Brain microvascular endothelial cell (primary cell): ENCODE results near the gene NFIX.
A peak's percentile ranks its signal among the peaks of the same experiment; 100 is the strongest.

Experiments
- DNase-seq: peaks from one replicate; pipeline ENCODE4 v3.0.0-alpha.2; 2020
- H3K27ac ChIP-seq: fragments of 250-450 bp; sonication (Bioruptor Pico); 2 replicates; pipeline ENCODE4 v1.5.1; 2020; ENCODE audit warnings: mild to moderate bottlenecking, moderate library complexity
- H3K27me3 ChIP-seq: fragments of 250-450 bp; sonication (Bioruptor Pico); replicated peaks from 2 replicates; pipeline ENCODE4 v1.5.1; 2020; ENCODE audit warnings: mild to moderate bottlenecking
- H3K36me3 ChIP-seq: fragments of 250-450 bp; sonication (Bioruptor Pico); replicated peaks from 2 replicates; pipeline ENCODE4 v1.5.1; 2020; ENCODE audit warnings: mild to moderate bottlenecking
- H3K4me3 ChIP-seq: 2 replicates; pipeline ENCODE4 v1.5.1; 2011; ENCODE audit warnings: low read depth, mild to moderate bottlenecking, control low read depth, low read length, moderate library complexity
- CTCF ChIP-seq: IDR thresholded peaks from 2 replicates; pipeline ENCODE4 v1.5.1; 2011; ENCODE audit warnings: low read depth, mild to moderate bottlenecking, moderate library complexity, low read length, control low read depth, inconsistent platforms; ENCODE audit errors: missing control alignments
- in situ Hi-C: cut with HindIII; loops from 2 replicates; pipeline ENCODE4 v1.10.0; 2017; ENCODE audit warnings: low sequenced_read_pairs, low pct_ligation_motif_present

NFIX gene

GRCh38 chr19:13128583-13128982 is 133.3 kb downstream of the NFIX start:
- Histone ChIP-seq H3K36me3 (peaks cover 25% of the 10 kb centered on the region), H3K4me3 (no peak overlapping the region), H3K27ac (no peak overlapping the region), H3K27me3 (no peaks in the 10 kb centered on the region)
- no peak for TF ChIP-seq CTCF
- in situ Hi-C loops = no loop called here
- no peak for DNase-seq

GRCh38 chr19:13129384-13129783 is 134.1 kb downstream of the NFIX start:
- Histone ChIP-seq H3K27ac (no peak overlapping the region), H3K4me3 (no peak overlapping the region), H3K27me3 (no peaks in the 10 kb centered on the region), H3K36me3 (peaks cover 28% of the 10 kb centered on the region)
- TF ChIP-seq CTCF = no peak
- DNase-seq = no peak
- in situ Hi-C loops = no loop called here

GRCh38 chr19:13130886-13131490 is 135.7 kb downstream of the NFIX start:
- in situ Hi-C loops = no loop called here
- Histone ChIP-seq H3K4me3 (no peak overlapping the region), H3K36me3 (peaks cover 36% of the 10 kb centered on the region), H3K27me3 (no peaks in the 10 kb centered on the region), H3K27ac (no peak overlapping the region)
- no peak for TF ChIP-seq CTCF
- DNase-seq = no peak

- DNase-seq = peak; percentile 66
- H3K27ac ChIP-seq = peak overlapping the region; percentile 65
Observed at GRCh38 chr19:13132471-13133180, 137.4 kb downstream of the NFIX start.

GRCh38 chr19:13133241-13133870 is 138.1 kb downstream of the NFIX start:
- TF ChIP-seq CTCF = no peak
- H3K36me3 ChIP-seq = peaks cover 52% of the 10 kb centered on the region
- in situ Hi-C loops = no loop called here
- H3K27me3 ChIP-seq = no peaks in the 10 kb centered on the region
- no peak for DNase-seq
- no peak overlapping the region for H3K4me3 ChIP-seq
- no peak overlapping the region for H3K27ac ChIP-seq

More at GRCh38 chr19:13132471-13133180, 137.4 kb downstream of the NFIX start:
- in situ Hi-C loops = no loop called here
- Histone ChIP-seq H3K36me3 (peaks cover 45% of the 10 kb centered on the region), H3K4me3 (no peak overlapping the region), H3K27me3 (no peaks in the 10 kb centered on the region)
- no peak for TF ChIP-seq CTCF
